Spinal cord (tissue), 10 donors: ENCODE data around the gene EML6. TPM values are rescaled to one million over a fixed set of nuclear protein-coding genes. Genes with fewer than 3 reads are reported as not detected.

Experiments used
- DNase-seq, 6 donors: peaks; one replicate each; pipeline versions ENCODE4 v3.0.0 to v3.0.0-alpha.2; 2013 to 2015; ENCODE audit warnings: low spot score in 6 of 6, low read depth in 4 of 6
- H3K27ac ChIP-seq: one replicate; pipeline ENCODE4 v1.5.1; 2013; ENCODE audit warnings: low read depth, low read length, control low read depth
- H3K27me3 ChIP-seq: one replicate; pipeline ENCODE4 v1.6.1; 2013; ENCODE audit warnings: low read length; ENCODE audit not compliant: control insufficient read depth, insufficient read depth
- H3K36me3 ChIP-seq: one replicate; pipeline ENCODE4 v1.6.1; 2013; ENCODE audit warnings: low read length; ENCODE audit not compliant: control insufficient read depth, insufficient read depth
- H3K4me1 ChIP-seq: one replicate; pipeline ENCODE4 v1.6.1; 2013; ENCODE audit warnings: low read length; ENCODE audit not compliant: control insufficient read depth, insufficient read depth
- H3K4me3 ChIP-seq: one replicate; pipeline ENCODE4 v1.5.1; 2013; ENCODE audit warnings: low read depth, low read length, control low read depth
- H3K9me3 ChIP-seq: one replicate; pipeline ENCODE4 v1.6.1; 2013; ENCODE audit warnings: low read length; ENCODE audit not compliant: control insufficient read depth, insufficient read depth
- WGBS: methylation state at CpG from one replicate; pipeline ENCODE4 v1.1.5; 2013; ENCODE audit warnings: missing lambda C conversion rate; ENCODE audit not compliant: insufficient coverage; 5-methylcytosine and 5-hydroxymethylcytosine counted together
- polyA plus RNA-seq, 2 donors: library from polyadenylated mRNA; unstranded; fragments of 120-200 nt; gene quantifications; one replicate each; pipeline ENCODE4 v1.2.1, GENCODE V29; 2013; ENCODE audit not compliant: insufficient read length in 2 of 2
- total RNA-seq, 2 donors: library from RNA; depleted of rRNA in 1 of 2; stranded (reverse); fragments of 120-200 nt in 1 of 2; fragments of >200 nt in 1 of 2; gene quantifications; one replicate each; pipeline versions ENCODE4 v1.2.3 to v1.2.4, GENCODE V29; 2013 to 2014
- donor health status: healthy.

Gene EML6
- total and polyA plus RNA-seq, 4 donors = 6.9 to 22.6 (median 18.5) TPM

- Histone ChIP-seq H3K4me3 (no peak overlapping the region), H3K4me1 (no peaks in the 10 kb centered on the region), H3K27me3 (no peaks in the 10 kb centered on the region), H3K9me3 (no peaks in the 10 kb centered on the region), H3K27ac (no peak overlapping the region), H3K36me3 (no peaks in the 10 kb centered on the region)
- WGBS = 90% methylated on average over 2 of the region's 3 CpGs
- no peak for DNase-seq
These were observed 59.9 kb downstream of the EML6 start for GRCh38 chr2:54783349-54783748.

- no peaks in the 10 kb centered on the region for H3K4me1 ChIP-seq
- WGBS = 91% methylated on average over 4 of the region's 4 CpGs
- H3K36me3 ChIP-seq = no peaks in the 10 kb centered on the region
- H3K27me3 ChIP-seq = no peaks in the 10 kb centered on the region
- no peak overlapping the region for H3K4me3 ChIP-seq
- DNase-seq = no peak
- H3K27ac ChIP-seq = no peak overlapping the region
- H3K9me3 ChIP-seq = no peaks in the 10 kb centered on the region
These were observed 63.8 kb downstream of the EML6 start for GRCh38 chr2:54787270-54787669.

GRCh38 chr2:54787755-54788366 lies 64.4 kb downstream of the EML6 start:
- no peak overlapping the region for H3K27ac ChIP-seq
- no peaks in the 10 kb centered on the region for H3K9me3 ChIP-seq
- no peaks in the 10 kb centered on the region for H3K36me3 ChIP-seq
- H3K4me1 ChIP-seq = no peaks in the 10 kb centered on the region
- WGBS = 93% methylated on average over 15 of the region's 17 CpGs
- no peak for DNase-seq
- no peak overlapping the region for H3K4me3 ChIP-seq
- H3K27me3 ChIP-seq = no peaks in the 10 kb centered on the region

- no CpG with 5 or more reads among the region's 2 CpGs for WGBS
- no peak overlapping the region for H3K27ac ChIP-seq
- no peaks in the 10 kb centered on the region for H3K36me3 ChIP-seq
- no peak overlapping the region for H3K4me3 ChIP-seq
- H3K9me3 ChIP-seq = no peaks in the 10 kb centered on the region
- no peaks in the 10 kb centered on the region for H3K27me3 ChIP-seq
- H3K4me1 ChIP-seq = peaks cover 3% of the 10 kb centered on the region
- no peak for DNase-seq
These were observed 66.4 kb downstream of the EML6 start for GRCh38 chr2:54789878-54790277.

- 83% methylated on average over 1 of the region's 3 CpGs for WGBS
- H3K27ac ChIP-seq = no peak overlapping the region
- no peaks in the 10 kb centered on the region for H3K36me3 ChIP-seq
- no peak overlapping the region for H3K4me3 ChIP-seq
- H3K4me1 ChIP-seq = peaks cover 3% of the 10 kb centered on the region
- no peak for DNase-seq
- H3K9me3 ChIP-seq = no peaks in the 10 kb centered on the region
- no peaks in the 10 kb centered on the region for H3K27me3 ChIP-seq
These were observed 68.4 kb downstream of the EML6 start for GRCh38 chr2:54791831-54792230.

GRCh38 chr2:54797307-54797706 lies 73.8 kb downstream of the EML6 start:
- no peaks in the 10 kb centered on the region for H3K27me3 ChIP-seq
- DNase-seq = no peak
- H3K36me3 ChIP-seq = no peaks in the 10 kb centered on the region
- no peaks in the 10 kb centered on the region for H3K9me3 ChIP-seq
- H3K4me1 ChIP-seq = peaks cover 3% of the 10 kb centered on the region
- no CpG with 5 or more reads among the region's 4 CpGs for WGBS
- no peak overlapping the region for H3K27ac ChIP-seq
- H3K4me3 ChIP-seq = no peak overlapping the region

- no peaks in the 10 kb centered on the region for H3K27me3 ChIP-seq
- no peaks in the 10 kb centered on the region for H3K9me3 ChIP-seq
- no peak overlapping the region for H3K27ac ChIP-seq
- no peak overlapping the region for H3K4me3 ChIP-seq
- no peaks in the 10 kb centered on the region for H3K4me1 ChIP-seq
- H3K36me3 ChIP-seq = no peaks in the 10 kb centered on the region
- no peak for DNase-seq
- WGBS = 100% methylated on average over 1 of the region's 6 CpGs
These were observed 77.9 kb downstream of the EML6 start for GRCh38 chr2:54801352-54801751.

GRCh38 chr2:54803783-54804751 lies 80.6 kb downstream of the EML6 start:
- peak in 2 of 6 donors; percentile 71 to 72 for DNase-seq
- no peak overlapping the region for H3K27ac ChIP-seq
- no peaks in the 10 kb centered on the region for H3K27me3 ChIP-seq
- H3K4me3 ChIP-seq = no peak overlapping the region
- no peaks in the 10 kb centered on the region for H3K4me1 ChIP-seq
- no peaks in the 10 kb centered on the region for H3K36me3 ChIP-seq
- WGBS = no CpG with 5 or more reads among the region's 3 CpGs
- no peaks in the 10 kb centered on the region for H3K9me3 ChIP-seq

GRCh38 chr2:54805255-54805654 lies 81.8 kb downstream of the EML6 start:
- Histone ChIP-seq H3K27ac (no peak overlapping the region), H3K9me3 (no peaks in the 10 kb centered on the region), H3K36me3 (no peaks in the 10 kb centered on the region), H3K27me3 (no peaks in the 10 kb centered on the region), H3K4me1 (no peaks in the 10 kb centered on the region), H3K4me3 (no peak overlapping the region)
- no peak for DNase-seq
- no CpG with 5 or more reads among the region's 1 CpG for WGBS

- no peaks in the 10 kb centered on the region for H3K9me3 ChIP-seq
- no peak overlapping the region for H3K4me3 ChIP-seq
- no peaks in the 10 kb centered on the region for H3K36me3 ChIP-seq
- no peaks in the 10 kb centered on the region for H3K4me1 ChIP-seq
- H3K27me3 ChIP-seq = no peaks in the 10 kb centered on the region
- no peak for DNase-seq
- no CpG with 5 or more reads among the region's 2 CpGs for WGBS
- H3K27ac ChIP-seq = no peak overlapping the region
These were observed 83.5 kb downstream of the EML6 start for GRCh38 chr2:54806975-54807374.
